GM10248 (cell line): ENCODE results near the gene ARHGAP22.

Experiments
- CTCF ChIA-PET: fragments of 300-600 bp; sonication (Branson Sonifier 250); formaldehyde crosslinking; extraction: SDS; loops from one replicate; lab custom pipeline; 2021; ENCODE audit warnings: antibody characterized with exemption; lab: Yijun Ruan, JAX
- POLR2A ChIA-PET: fragments of 350-650 bp; sonication (Branson Sonifier 250); formaldehyde crosslinking; extraction: SDS; loops from one replicate; lab custom pipeline; 2020; ENCODE audit warnings: antibody characterized with exemption; lab: Yijun Ruan, JAX
- DNase-seq: peaks from one replicate; pipeline ENCODE4 v3.0.0; 2012; ENCODE audit errors: extremely low spot score
- CTCF ChIP-seq: IDR thresholded peaks from 2 replicates; pipeline ENCODE4 v1.5.1; 2012; ENCODE audit warnings: mild to moderate bottlenecking, low read depth; ENCODE audit errors: extremely low read depth, missing control alignments, control extremely low read depth

Gene ARHGAP22

GRCh38 chr10:48451969-48452878 lies 152.6 kb downstream of the ARHGAP22 start:
- ChIA-PET POLR2A (no interaction called here), CTCF (interaction anchor here (0.9 kb wide), 1 partner anchor 9 kb away, joined by 3 read pairs; no protein-coding TSS in a partner anchor)
- DNase-seq = peak; percentile 19
- no peak for TF ChIP-seq CTCF

GRCh38 chr10:48450741-48451466 lies 154.0 kb downstream of the ARHGAP22 start:
- TF ChIP-seq CTCF = no peak
- POLR2A ChIA-PET = no interaction called here
- DNase-seq = peak; percentile 14
- CTCF ChIA-PET = no interaction called here

- peak; percentile 10 for DNase-seq
- CTCF ChIA-PET = no interaction called here
- no peak for TF ChIP-seq CTCF
- POLR2A ChIA-PET = no interaction called here
These were observed 154.6 kb downstream of the ARHGAP22 start for GRCh38 chr10:48450233-48450740.

- no peak for TF ChIP-seq CTCF
- POLR2A ChIA-PET = no interaction called here
- DNase-seq = peak; percentile 21
- CTCF ChIA-PET = interaction anchor here (1.1 kb wide), 1 partner anchor 206 kb away, joined by 3 read pairs; no protein-coding TSS in a partner anchor
These were observed 155.2 kb downstream of the ARHGAP22 start for GRCh38 chr10:48449501-48450232.

GRCh38 chr10:48448796-48449195 lies 156.1 kb downstream of the ARHGAP22 start:
- DNase-seq = no peak
- no peak for TF ChIP-seq CTCF
- ChIA-PET POLR2A (no interaction called here), CTCF (interaction anchor here (0.6 to 1.1 kb wide), 2 partner anchors 9 to 207 kb away, joined by 3 read pairs; no protein-coding TSS in a partner anchor)
